MCF 10A (cell line): Measurements from ENCODE around the gene SUGCT. TPM values are rescaled to one million over a fixed set of nuclear protein-coding genes. Genes with fewer than 3 reads are reported as not detected.

Experiments
- BruUV-seq: library from RNA; stranded (reverse); fragments of 400-500 nt; replicated peaks from 2 replicates; lab custom pipeline; 2021; lab: Mats Ljungman, UMichigan
- CTCF ChIA-PET: fragments of 300-600 bp; sonication (Branson Sonifier 250); formaldehyde crosslinking; extraction: SDS; loops from one replicate; lab custom pipeline; 2021; ENCODE audit warnings: antibody characterized with exemption, inconsistent platforms; lab: Yijun Ruan, JAX
- POLR2A ChIA-PET: fragments of 300-600, 350-650 bp; sonication (Branson Sonifier 250); formaldehyde crosslinking; extraction: SDS; loops from one replicate; lab custom pipeline; 2020; ENCODE audit warnings: antibody characterized with exemption, inconsistent platforms; lab: Yijun Ruan, JAX
- DNase-seq: peaks from one replicate; pipeline ENCODE4 v3.0.0-alpha.2; 2018; ENCODE audit not compliant: unreplicated experiment
- H3K27ac Mint-ChIP-seq: one replicate; pipeline ENCODE4 v1.8.0; 2022; ENCODE audit warnings: mild to moderate bottlenecking, low read depth, mixed read lengths; ENCODE audit not compliant: unreplicated experiment
- H3K27me3 Mint-ChIP-seq: one replicate; pipeline ENCODE4 v1.8.0; 2022; ENCODE audit warnings: mixed read lengths; ENCODE audit not compliant: insufficient read depth, unreplicated experiment
- H3K36me3 Mint-ChIP-seq: one replicate; pipeline ENCODE4 v1.8.0; 2022; ENCODE audit warnings: mild to moderate bottlenecking, moderate library complexity, mixed read lengths; ENCODE audit not compliant: insufficient read depth, unreplicated experiment
- H3K4me1 Mint-ChIP-seq: one replicate; pipeline ENCODE4 v1.8.0; 2022; ENCODE audit warnings: mixed read lengths; ENCODE audit not compliant: insufficient read depth, unreplicated experiment
- H3K4me3 Mint-ChIP-seq: one replicate; pipeline ENCODE4 v1.8.0; 2022; ENCODE audit warnings: mild to moderate bottlenecking, moderate library complexity, mixed read lengths; ENCODE audit not compliant: unreplicated experiment
- H3K9me3 Mint-ChIP-seq: one replicate; pipeline ENCODE4 v1.8.0; 2022; ENCODE audit warnings: mixed read lengths; ENCODE audit not compliant: unreplicated experiment
- intact Hi-C: fragments of 100-400 bp; cut with micrococcal nuclease; formaldehyde crosslinking; loops from 2 replicates; pipeline ENCODE4 v1.14.1; 2022
- total RNA-seq: library from RNA; stranded (reverse); gene quantifications from 2 replicates; pipeline ENCODE4 v1.2.3, GENCODE V29; 2022
- TF ChIP-seq, protein P1 (sequence below): fragments of 200-600 bp; IDR thresholded peaks from one replicate; pipeline ENCODE4 v1.8.0; 2022; ENCODE audit warnings: antibody characterized with exemption, mild to moderate bottlenecking; ENCODE audit not compliant: unreplicated experiment

SUGCT gene
- total RNA-seq, 1 experiment from 2014 or later: 25.4 TPM

DNA sequence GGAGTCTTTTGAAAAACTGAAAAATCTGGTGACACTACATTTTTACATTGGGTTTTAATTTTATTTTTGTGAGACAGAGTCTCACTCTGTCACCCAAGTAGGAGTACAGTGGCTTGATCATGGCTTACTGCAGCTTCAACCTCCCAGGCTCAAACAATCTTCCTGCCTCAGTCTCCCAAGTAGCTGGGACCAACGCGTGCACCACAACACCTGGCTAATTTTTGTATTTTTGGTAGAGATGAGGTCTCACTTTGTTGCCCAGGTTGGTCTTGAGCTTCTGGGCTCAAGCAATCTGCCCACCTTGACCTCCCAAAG, 11.9 kb upstream of the SUGCT start:
- ChIA-PET CTCF (no interaction called here), POLR2A (interaction anchor here (1.8 kb wide), 1 partner anchor 11 kb away, joined by 8 read pairs; the partner anchor contains the start of genes MPLKIP and SUGCT)
- TF ChIP-seq, protein P1, sequence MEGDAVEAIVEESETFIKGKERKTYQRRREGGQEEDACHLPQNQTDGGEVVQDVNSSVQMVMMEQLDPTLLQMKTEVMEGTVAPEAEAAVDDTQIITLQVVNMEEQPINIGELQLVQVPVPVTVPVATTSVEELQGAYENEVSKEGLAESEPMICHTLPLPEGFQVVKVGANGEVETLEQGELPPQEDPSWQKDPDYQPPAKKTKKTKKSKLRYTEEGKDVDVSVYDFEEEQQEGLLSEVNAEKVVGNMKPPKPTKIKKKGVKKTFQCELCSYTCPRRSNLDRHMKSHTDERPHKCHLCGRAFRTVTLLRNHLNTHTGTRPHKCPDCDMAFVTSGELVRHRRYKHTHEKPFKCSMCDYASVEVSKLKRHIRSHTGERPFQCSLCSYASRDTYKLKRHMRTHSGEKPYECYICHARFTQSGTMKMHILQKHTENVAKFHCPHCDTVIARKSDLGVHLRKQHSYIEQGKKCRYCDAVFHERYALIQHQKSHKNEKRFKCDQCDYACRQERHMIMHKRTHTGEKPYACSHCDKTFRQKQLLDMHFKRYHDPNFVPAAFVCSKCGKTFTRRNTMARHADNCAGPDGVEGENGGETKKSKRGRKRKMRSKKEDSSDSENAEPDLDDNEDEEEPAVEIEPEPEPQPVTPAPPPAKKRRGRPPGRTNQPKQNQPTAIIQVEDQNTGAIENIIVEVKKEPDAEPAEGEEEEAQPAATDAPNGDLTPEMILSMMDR: no peak
- no peak for DNase-seq
- Mint-ChIP-seq H3K9me3 (no peaks in the 10 kb centered on the region), H3K4me1 (no peaks in the 10 kb centered on the region), H3K4me3 (no peak overlapping the region), H3K27me3 (no peaks in the 10 kb centered on the region), H3K27ac (no peak overlapping the region), H3K36me3 (peaks cover 16% of the 10 kb centered on the region)
- no TSS peak for BruUV-seq
- intact Hi-C loops: no loop called here

DNA sequence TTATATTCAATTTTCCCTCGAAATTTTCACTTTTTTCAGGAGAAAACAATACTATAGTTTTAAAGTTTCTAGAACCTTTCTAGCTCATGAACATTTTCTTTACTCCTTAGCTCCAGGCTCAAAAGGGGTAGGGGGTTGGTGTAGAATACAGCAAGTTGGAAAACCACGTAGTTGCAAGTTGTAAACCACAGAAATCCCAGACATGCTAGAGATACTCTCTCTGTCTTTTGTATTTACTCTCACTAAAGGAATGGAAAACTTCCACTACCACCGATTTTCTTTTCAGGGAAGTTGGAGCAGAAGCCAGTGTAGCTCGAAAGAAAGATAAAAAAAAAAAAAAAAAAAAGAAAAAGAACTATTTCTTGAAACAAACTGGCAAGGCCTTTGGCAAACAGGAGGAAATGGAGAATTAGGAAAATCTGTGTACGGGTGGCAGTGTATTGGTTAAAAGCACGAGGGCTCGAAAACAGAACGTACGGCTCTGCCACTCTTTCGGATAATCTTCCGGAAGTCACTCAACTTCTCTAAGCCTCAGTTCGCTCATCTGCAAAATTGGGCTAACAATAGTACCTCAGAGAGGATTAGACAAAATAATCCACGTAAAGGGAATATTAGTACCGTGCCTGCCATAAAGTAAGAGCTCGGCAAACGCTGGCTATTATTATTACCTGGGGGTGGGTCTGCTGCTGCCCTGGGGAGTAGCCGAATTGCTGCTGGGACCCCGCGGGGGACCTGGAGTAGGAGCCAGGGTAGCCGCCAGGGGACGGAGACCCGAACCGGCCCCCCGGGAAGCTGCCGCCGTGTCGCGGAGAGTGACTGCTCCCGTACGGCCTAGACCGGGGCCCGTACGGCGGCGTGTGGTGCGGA, 1.0 kb upstream of the SUGCT start:
- DNase-seq: peak; percentile 33
- H3K4me1 Mint-ChIP-seq: peaks cover 12% of the 10 kb centered on the region
- peak overlapping the region; percentile 84 for H3K4me3 Mint-ChIP-seq
- TF ChIP-seq, protein P1: no peak
- TSS peak; percentile 70 for BruUV-seq
- intact Hi-C loops: loop anchor here (2.0 kb wide), 1 partner anchor 237 kb away; no protein-coding TSS in a partner anchor
- ChIA-PET CTCF (interaction anchor here (0.5 to 1.8 kb wide), 15 partner anchors 10 to 1802 kb away, joined by 3 to 7 read pairs (median 3); no protein-coding TSS in a partner anchor), POLR2A (interaction anchor here (0.6 to 3.3 kb wide), 16 partner anchors 9 to 1999 kb away, joined by 3 to 26 read pairs (median 4); partner anchors contain the start of gene CDK13)
- peaks cover 26% of the 10 kb centered on the region for H3K36me3 Mint-ChIP-seq
- H3K27ac Mint-ChIP-seq: peak overlapping the region; percentile 93
- no peaks in the 10 kb centered on the region for H3K9me3 Mint-ChIP-seq
- H3K27me3 Mint-ChIP-seq: no peaks in the 10 kb centered on the region

DNA sequence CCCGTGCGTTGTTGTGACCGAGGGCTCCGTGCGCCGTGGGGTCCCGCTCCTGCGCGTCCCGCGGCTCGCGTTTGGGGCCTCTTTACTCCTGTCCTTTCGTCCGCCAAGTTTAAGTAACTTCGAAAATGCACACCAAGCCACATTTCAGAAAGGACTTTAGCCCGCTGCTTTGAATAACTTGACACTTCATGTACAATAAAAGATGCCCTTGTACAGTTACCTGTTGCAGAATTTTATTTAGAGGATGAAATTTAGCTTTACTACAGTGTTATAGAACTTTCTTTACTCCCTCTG, 459 bp downstream of the SUGCT start:
- intact Hi-C loops: loop anchor here (2.0 kb wide), 1 partner anchor 238 kb away; no protein-coding TSS in a partner anchor
- Mint-ChIP-seq H3K27ac (no peak overlapping the region), H3K4me3 (peak overlapping the region; percentile 84), H3K4me1 (peaks cover 12% of the 10 kb centered on the region), H3K36me3 (peaks cover 28% of the 10 kb centered on the region), H3K9me3 (no peaks in the 10 kb centered on the region), H3K27me3 (no peaks in the 10 kb centered on the region)
- POLR2A ChIA-PET: interaction anchor here (0.6 to 3.3 kb wide), 17 partner anchors 10 to 1998 kb away, joined by 3 to 26 read pairs (median 4); partner anchors contain the start of genes CDK13 and RALA
- peak; percentile 4 for DNase-seq
- TSS peak; percentile 56 for BruUV-seq
- TF ChIP-seq, protein P1: no peak
- CTCF ChIA-PET: interaction anchor here (0.5 to 1.8 kb wide), 9 partner anchors 17 to 601 kb away, joined by 3 to 7 read pairs (median 4); no protein-coding TSS in a partner anchor

DNA sequence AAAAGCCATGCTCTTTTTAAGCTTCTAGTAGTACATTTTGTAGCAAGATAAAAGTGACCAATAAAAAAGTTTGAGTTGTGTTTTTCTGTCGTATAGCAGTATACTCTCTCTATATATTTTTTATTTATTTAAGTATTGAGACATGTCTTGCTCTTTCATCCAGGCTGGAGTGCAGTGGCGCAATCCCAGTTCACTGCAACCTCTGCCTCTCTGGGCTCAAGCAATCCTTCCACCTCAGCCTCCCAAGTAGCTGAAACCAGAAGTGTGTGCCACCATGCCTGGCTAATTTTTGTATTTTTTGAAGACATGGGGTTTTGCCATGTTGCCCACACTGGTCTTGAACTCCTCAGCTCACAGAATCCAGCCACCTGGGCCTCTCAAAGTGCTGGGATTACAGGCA, 2.8 kb downstream of the SUGCT start:
- no peaks in the 10 kb centered on the region for H3K9me3 Mint-ChIP-seq
- H3K27me3 Mint-ChIP-seq: no peaks in the 10 kb centered on the region
- BruUV-seq: no TSS peak
- intact Hi-C loops: no loop called here
- peaks cover 14% of the 10 kb centered on the region for H3K36me3 Mint-ChIP-seq
- ChIA-PET CTCF (no interaction called here), POLR2A (no interaction called here)
- no peak overlapping the region for H3K4me3 Mint-ChIP-seq
- peaks cover 12% of the 10 kb centered on the region for H3K4me1 Mint-ChIP-seq
- H3K27ac Mint-ChIP-seq: no peak overlapping the region
- TF ChIP-seq, protein P1: no peak
- DNase-seq: no peak
